HEK293T (cell line): ENCODE results near the gene PSTPIP1.

ENCODE experiments used
- CTCF ChIA-PET: fragments of 350-600 bp; formaldehyde crosslinking; extraction: SDS; loops from one replicate; lab custom pipeline; 2021; ENCODE audit warnings: antibody characterized with exemption, inconsistent platforms; lab: Yijun Ruan, JAX
- POLR2A ChIA-PET: fragments of 350-600 bp; formaldehyde crosslinking; extraction: SDS; loops from one replicate; lab custom pipeline; 2020; ENCODE audit warnings: antibody characterized with exemption, inconsistent platforms; lab: Yijun Ruan, JAX
- DNase-seq: peaks from one replicate; pipeline ENCODE4 v3.0.0; 2012; ENCODE audit warnings: mixed read lengths; ENCODE audit errors: extremely low spot score
- ARNT ChIP-seq: fragments of 450-650 bp; IDR thresholded peaks from 2 replicates; pipeline ENCODE4 v1.6.1; 2017; ENCODE audit warnings: mild to moderate bottlenecking
- BHLHE40 ChIP-seq: fragments of 450-650 bp; IDR thresholded peaks from 2 replicates; pipeline ENCODE4 v1.6.1; 2016; ENCODE audit warnings: mild to moderate bottlenecking, moderate library complexity, borderline replicate concordance
- CTBP1 ChIP-seq: fragments of 450-650 bp; IDR thresholded peaks from 2 replicates; pipeline ENCODE4 v1.6.1; 2016; ENCODE audit warnings: borderline replicate concordance
- ELF4 ChIP-seq: fragments of 450-650 bp; IDR thresholded peaks from 2 replicates; pipeline ENCODE4 v1.6.1; 2017; ENCODE audit warnings: antibody characterized with exemption
- FOXA1 ChIP-seq: fragments of 450-650 bp; IDR thresholded peaks from 2 replicates; pipeline ENCODE4 v1.6.1; 2016; ENCODE audit warnings: mild to moderate bottlenecking
- FOXK2 ChIP-seq: fragments of 450-650 bp; IDR thresholded peaks from 2 replicates; pipeline ENCODE4 v1.6.1; 2016; ENCODE audit warnings: mild to moderate bottlenecking
- FOXM1 ChIP-seq: fragments of 450-650 bp; IDR thresholded peaks from 2 replicates; pipeline ENCODE4 v1.6.1; 2017; ENCODE audit warnings: mild to moderate bottlenecking, borderline replicate concordance
- HDGF ChIP-seq: fragments of 450-650 bp; IDR thresholded peaks from 2 replicates; pipeline ENCODE4 v1.6.1; 2017; ENCODE audit warnings: antibody characterized with exemption, borderline replicate concordance
- L3MBTL2 ChIP-seq: fragments of 450-650 bp; conservative IDR thresholded peaks from 2 replicates; pipeline ENCODE4 v1.6.1; 2016; ENCODE audit warnings: mild to moderate bottlenecking
- LEF1 ChIP-seq: fragments of 450-650 bp; IDR thresholded peaks from 2 replicates; pipeline ENCODE4 v1.6.1; 2017; ENCODE audit warnings: mild to moderate bottlenecking, borderline replicate concordance
- NFRKB ChIP-seq: fragments of 450-650 bp; IDR thresholded peaks from 2 replicates; pipeline ENCODE4 v1.6.1; 2016; ENCODE audit warnings: mild to moderate bottlenecking, moderate library complexity
- PKNOX1 ChIP-seq: fragments of 450-650 bp; IDR thresholded peaks from 2 replicates; pipeline ENCODE4 v1.6.1; 2016
- SP1 ChIP-seq: fragments of 450-650 bp; IDR thresholded peaks from 2 replicates; pipeline ENCODE4 v1.6.1; 2017
- SUZ12 ChIP-seq: fragments of 450-650 bp; IDR thresholded peaks from 2 replicates; pipeline ENCODE4 v1.6.1; 2016; ENCODE audit warnings: mild to moderate bottlenecking
- TARDBP ChIP-seq: fragments of 450-650 bp; IDR thresholded peaks from 2 replicates; pipeline ENCODE4 v1.6.1; 2016
- ZNF384 ChIP-seq: fragments of 450-650 bp; IDR thresholded peaks from 2 replicates; pipeline ENCODE4 v1.6.1; 2016

PSTPIP1 gene

GRCh38 chr15:77035999-77036471, 41.1 kb downstream of the PSTPIP1 start:
- TF ChIP-seq ARNT (no peak), ZNF384 (no peak), FOXA1 (no peak), FOXM1 (no peak), SP1 (no peak), HDGF (no peak), SUZ12 (no peak), BHLHE40 (no peak), FOXK2 (no peak), NFRKB (no peak)
- ChIA-PET CTCF (interaction anchor here (0.6 to 1.1 kb wide), 3 partner anchors 31 to 464 kb away, joined by 3 read pairs; no protein-coding TSS in a partner anchor), POLR2A (interaction anchor here (1.4 kb wide), 1 partner anchor 10 kb away, joined by 4 read pairs; no protein-coding TSS in a partner anchor)
- DNase-seq: no peak

- DNase-seq: no peak
- ChIA-PET POLR2A (no interaction called here), CTCF (interaction anchor here (0.6 to 1.1 kb wide), 4 partner anchors 12 to 820 kb away, joined by 3 to 4 read pairs (median 3); no protein-coding TSS in a partner anchor)
- TF ChIP-seq ELF4: no peak
- TF ChIP-seq TARDBP: no peak
- no peak for TF ChIP-seq FOXM1
- TF ChIP-seq BHLHE40: no peak
- no peak for TF ChIP-seq NFRKB
- no peak for TF ChIP-seq SP1
- TF ChIP-seq ARNT: no peak
- TF ChIP-seq PKNOX1: no peak
- TF ChIP-seq ZNF384: no peak
- TF ChIP-seq SUZ12: no peak
- no peak for TF ChIP-seq L3MBTL2
- TF ChIP-seq FOXK2: no peak
- no peak for TF ChIP-seq HDGF
- no peak for TF ChIP-seq CTBP1
- TF ChIP-seq LEF1: no peak
- no peak for TF ChIP-seq FOXA1
Observed at GRCh38 chr15:77036537-77037387, 41.8 kb downstream of the PSTPIP1 start.

- DNase-seq: no peak
- TF ChIP-seq L3MBTL2: no peak
- TF ChIP-seq ELF4: no peak
- no peak for TF ChIP-seq ARNT
- TF ChIP-seq BHLHE40: no peak
- TF ChIP-seq TARDBP: no peak
- no peak for TF ChIP-seq ZNF384
- TF ChIP-seq FOXK2: no peak
- no peak for TF ChIP-seq NFRKB
- no peak for TF ChIP-seq CTBP1
- TF ChIP-seq FOXA1: no peak
- no peak for TF ChIP-seq HDGF
- TF ChIP-seq FOXM1: no peak
- TF ChIP-seq LEF1: no peak
- no peak for TF ChIP-seq SP1
- no peak for TF ChIP-seq PKNOX1
- ChIA-PET CTCF (interaction anchor here (0.6 to 0.7 kb wide), 2 partner anchors 13 to 821 kb away, joined by 3 to 4 read pairs; no protein-coding TSS in a partner anchor), POLR2A (no interaction called here)
Observed at GRCh38 chr15:77037388-77038209, 42.7 kb downstream of the PSTPIP1 start.

GRCh38 chr15:77038312-77039216, 43.6 kb downstream of the PSTPIP1 start:
- no peak for DNase-seq
- ChIA-PET CTCF (no interaction called here), POLR2A (no interaction called here)
- TF ChIP-seq FOXM1 (no peak), LEF1 (no peak), TARDBP (no peak), ELF4 (no peak), SP1 (no peak), ARNT (no peak), HDGF (no peak), PKNOX1 (no peak), L3MBTL2 (no peak)

GRCh38 chr15:77039217-77039533, 44.2 kb downstream of the PSTPIP1 start:
- DNase-seq: no peak
- ChIA-PET POLR2A (no interaction called here), CTCF (no interaction called here)
- TF ChIP-seq CTBP1: no peak
- no peak for TF ChIP-seq HDGF
- no peak for TF ChIP-seq FOXA1
- TF ChIP-seq L3MBTL2: no peak
- TF ChIP-seq BHLHE40: no peak
- no peak for TF ChIP-seq TARDBP
- no peak for TF ChIP-seq NFRKB
- TF ChIP-seq PKNOX1: no peak
- no peak for TF ChIP-seq ELF4
- no peak for TF ChIP-seq FOXK2
